MM.1S (cell line): ENCODE measurements around the gene HCN2.

ENCODE experiments used
- DNase-seq: peaks from one replicate; pipeline ENCODE4 v3.0.0-alpha.2; 2015
- H2AFZ ChIP-seq: fragments of 300-600 bp; sonication (generic); 2 replicates; pipeline ENCODE4 v1.6.0; 2016; ENCODE audit warnings: antibody characterized with exemption, low read length
- H3F3A ChIP-seq: fragments of 300-600 bp; sonication (generic); 2 replicates; pipeline ENCODE4 v1.6.1; 2016; ENCODE audit warnings: mild to moderate bottlenecking, antibody characterized with exemption, low read length, moderate library complexity, mixed read lengths; ENCODE audit not compliant: insufficient read depth
- H3K27ac ChIP-seq: fragments of 300-600 bp; sonication (generic); 2 replicates; pipeline ENCODE4 v1.5.1; 2016; ENCODE audit warnings: mild to moderate bottlenecking, low read length
- H3K27me3 ChIP-seq: fragments of 300-600 bp; sonication (generic); replicated peaks from 2 replicates; pipeline ENCODE4 v1.6.0; 2016; ENCODE audit warnings: low read length; ENCODE audit not compliant: insufficient read depth
- H3K36me3 ChIP-seq: fragments of 300-600 bp; sonication (generic); replicated peaks from 2 replicates; pipeline ENCODE4 v1.6.1; 2016; ENCODE audit warnings: mild to moderate bottlenecking, low read length, mixed read lengths; ENCODE audit not compliant: insufficient read depth
- H3K4me1 ChIP-seq: fragments of 300-600 bp; sonication (generic); 2 replicates; pipeline ENCODE4 v1.6.1; 2016; ENCODE audit warnings: low read length, mixed read lengths
- H3K4me2 ChIP-seq: fragments of 300-600 bp; sonication (generic); 2 replicates; pipeline ENCODE4 v1.6.0; 2016; ENCODE audit warnings: low read depth, low read length
- H3K4me3 ChIP-seq: fragments of 300-600 bp; sonication (generic); 2 replicates; pipeline ENCODE4 v1.5.1; 2016; ENCODE audit warnings: low read length, mixed read lengths
- H3K79me2 ChIP-seq: fragments of 300-600 bp; sonication (generic); 2 replicates; pipeline ENCODE4 v1.6.1; 2016; ENCODE audit warnings: mixed run types, low read length, mixed read lengths
- H3K9ac ChIP-seq: fragments of 300-600 bp; sonication (generic); 2 replicates; pipeline ENCODE4 v1.6.1; 2016; ENCODE audit warnings: low read length, mixed read lengths
- H3K9me2 ChIP-seq: fragments of 300-600 bp; sonication (generic); replicated peaks from 2 replicates; pipeline ENCODE4 v1.6.1; 2016; ENCODE audit warnings: mild to moderate bottlenecking, low read length, mixed read lengths; ENCODE audit not compliant: insufficient read depth
- H3K9me3 ChIP-seq: fragments of 300-600 bp; sonication (generic); replicated peaks from 2 replicates; pipeline ENCODE4 v1.6.1; 2016; ENCODE audit warnings: mild to moderate bottlenecking, low read length, mixed read lengths; ENCODE audit not compliant: insufficient read depth
- H4K20me1 ChIP-seq: fragments of 300-600 bp; sonication (generic); 2 replicates; pipeline ENCODE4 v1.6.1; 2016; ENCODE audit warnings: mild to moderate bottlenecking, low read length, moderate library complexity, mixed read lengths; ENCODE audit not compliant: insufficient read depth
- CTCF ChIP-seq: fragments of 300-600 bp; sonication (generic); IDR thresholded peaks from 2 replicates; pipeline ENCODE4 v1.5.1; 2016; ENCODE audit warnings: antibody characterized with exemption, low read length, mixed read lengths
- EZH2 ChIP-seq: fragments of 300-600 bp; sonication (generic); optimal IDR thresholded peaks from 2 replicates; pipeline ENCODE3; 2017; ENCODE audit warnings: low read depth, mild to moderate bottlenecking, antibody characterized with exemption, low read length, mixed read lengths
- EZH2phosphoT487 ChIP-seq: fragments of 300-600 bp; sonication (generic); IDR thresholded peaks from 2 replicates; pipeline ENCODE4 v1.6.1; 2018; ENCODE audit warnings: antibody characterized with exemption, low read length

HCN2 gene

DNA sequence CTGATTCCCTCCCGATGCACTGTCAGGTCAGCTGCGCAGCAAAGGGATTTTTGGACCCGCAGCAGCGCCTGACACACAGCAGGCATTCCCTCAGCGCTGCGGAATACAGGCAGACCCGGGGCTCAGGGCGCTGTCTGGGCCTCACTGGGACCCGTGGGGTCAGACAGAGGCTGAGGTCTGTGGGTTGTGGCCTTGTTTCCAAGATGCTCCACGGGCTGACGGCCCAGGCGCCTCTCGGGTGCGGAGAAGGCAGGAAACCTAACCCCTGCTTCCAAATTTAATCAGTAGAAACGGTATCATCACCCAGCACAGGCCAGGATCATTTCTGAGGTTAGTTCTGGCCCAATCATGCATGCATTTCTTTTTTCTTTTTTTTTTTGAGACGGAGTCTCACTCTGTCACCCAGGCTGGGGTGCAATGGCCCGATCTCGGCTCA is 74.0 kb downstream of the HCN2 start:
- H2AFZ ChIP-seq = peak overlapping the region; percentile 100
- no peaks in the 10 kb centered on the region for H3K9me3 ChIP-seq
- TF ChIP-seq CTCF (no peak), EZH2phosphoT487 (no peak), EZH2 (no peak)
- H3K4me2 ChIP-seq = peak overlapping the region; percentile 100
- H3K4me3 ChIP-seq = peak overlapping the region; percentile 85
- H3K36me3 ChIP-seq = peaks cover under 1% of the 10 kb centered on the region; the same call in 1 of the 2 replicates
- H3F3A ChIP-seq = peaks cover 30% of the 10 kb centered on the region
- DNase-seq = no peak
- peaks cover 23% of the 10 kb centered on the region for H4K20me1 ChIP-seq
- H3K9me2 ChIP-seq = no peaks in the 10 kb centered on the region
- H3K27ac ChIP-seq = peak overlapping the region; percentile 43; the same call in 1 of the 2 replicates
- H3K27me3 ChIP-seq = peaks cover 31% of the 10 kb centered on the region
- H3K4me1 ChIP-seq = peaks cover 19% of the 10 kb centered on the region
- H3K79me2 ChIP-seq = peaks cover 46% of the 10 kb centered on the region
- H3K9ac ChIP-seq = peak overlapping the region; percentile 71

DNA sequence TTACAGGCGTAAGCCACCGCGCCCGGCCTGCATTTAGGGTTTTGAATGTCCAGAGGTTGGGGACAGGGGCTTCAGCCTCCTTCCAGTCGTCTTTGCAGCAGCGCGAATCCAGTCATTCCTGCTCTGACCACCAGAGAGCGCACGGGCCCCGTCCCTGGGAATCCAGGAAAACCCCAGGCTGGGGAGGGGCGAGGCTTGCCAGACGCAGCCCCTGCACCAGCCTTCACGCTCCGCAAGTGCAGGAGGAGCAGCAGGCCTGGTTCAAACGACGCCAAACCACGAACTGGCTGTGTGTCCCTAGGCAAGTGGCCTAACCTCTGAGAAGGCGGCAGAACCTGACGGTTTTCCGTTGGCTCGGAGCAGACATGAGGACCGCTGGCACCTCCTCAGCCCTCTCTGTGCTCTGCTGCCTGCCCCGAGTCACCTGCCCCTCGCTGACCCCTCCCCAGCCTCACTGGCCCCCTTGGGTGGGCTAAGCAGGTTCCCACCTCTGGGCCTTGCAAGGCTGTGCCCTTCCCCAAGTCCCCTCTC is 75.3 kb downstream of the HCN2 start:
- peaks cover 27% of the 10 kb centered on the region for H3F3A ChIP-seq
- peak; percentile 90 for TF ChIP-seq CTCF
- no peak for TF ChIP-seq EZH2
- TF ChIP-seq EZH2phosphoT487 = no peak
- H3K79me2 ChIP-seq = peaks cover 33% of the 10 kb centered on the region
- H3K4me2 ChIP-seq = peak overlapping the region; percentile 25; the same call in 1 of the 2 replicates
- H2AFZ ChIP-seq = peak overlapping the region; percentile 70
- peaks cover 41% of the 10 kb centered on the region for H3K27me3 ChIP-seq
- H3K9ac ChIP-seq = no peak overlapping the region
- no peaks in the 10 kb centered on the region for H3K9me3 ChIP-seq
- H3K9me2 ChIP-seq = no peaks in the 10 kb centered on the region
- no peak overlapping the region for H3K4me3 ChIP-seq
- H4K20me1 ChIP-seq = peaks cover 10% of the 10 kb centered on the region
- peaks cover 10% of the 10 kb centered on the region for H3K4me1 ChIP-seq
- DNase-seq = peak; percentile 67
- H3K27ac ChIP-seq = no peak overlapping the region
- no peaks in the 10 kb centered on the region for H3K36me3 ChIP-seq
